ENCODE data around the gene DUOXA2.
"Not testable (repeated sequence)": the region's sequence is repeated elsewhere in the genome, so short reads cannot be mapped to it uniquely, and the experiment has no call there.

DUOXA2 gene

DNA sequence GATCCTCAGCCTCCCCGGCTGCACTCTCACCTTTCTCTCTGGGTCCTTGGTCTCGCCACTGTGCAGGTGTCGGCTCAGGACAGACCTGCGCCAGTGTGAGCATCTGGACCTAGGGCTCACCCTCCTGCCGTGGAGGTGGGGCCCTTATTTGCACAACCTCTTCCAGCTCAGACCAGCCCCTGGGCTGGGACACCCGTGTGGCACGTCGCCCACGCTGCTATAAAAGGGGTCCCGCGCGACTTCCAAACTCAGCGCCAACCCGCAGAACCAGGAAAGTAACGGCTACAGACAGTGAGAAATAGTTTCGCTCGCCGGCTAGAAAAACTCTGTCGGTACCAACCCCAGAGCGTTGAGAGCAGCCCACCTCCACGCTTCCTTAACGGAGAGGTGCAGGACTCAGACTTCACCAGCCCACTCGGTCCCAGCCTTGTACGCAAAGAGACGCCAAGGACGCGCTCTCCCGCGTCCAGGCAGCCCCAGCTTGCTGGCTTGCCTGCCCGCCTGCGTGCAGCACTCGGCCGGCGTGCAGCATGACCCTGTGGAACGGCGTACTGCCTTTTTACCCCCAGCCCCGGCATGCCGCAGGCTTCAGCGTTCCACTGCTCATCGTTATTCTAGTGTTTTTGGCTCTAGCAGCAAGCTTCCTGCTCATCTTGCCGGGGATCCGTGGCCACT lies at the start of gene DUOXA2, which contains the start of gene DUOX2:
Gene DUOXA2, plus strand, starts transcription at position 251 of the 675 bp plus-strand sequence. Its CDS starts 280 bp downstream, at position 531.
Gene DUOX2, minus strand, starts transcription at position 97 of the 675 bp plus-strand sequence. CDS start 761 bp downstream, outside the sequence.
- no peak for DNase-seq

DNA sequence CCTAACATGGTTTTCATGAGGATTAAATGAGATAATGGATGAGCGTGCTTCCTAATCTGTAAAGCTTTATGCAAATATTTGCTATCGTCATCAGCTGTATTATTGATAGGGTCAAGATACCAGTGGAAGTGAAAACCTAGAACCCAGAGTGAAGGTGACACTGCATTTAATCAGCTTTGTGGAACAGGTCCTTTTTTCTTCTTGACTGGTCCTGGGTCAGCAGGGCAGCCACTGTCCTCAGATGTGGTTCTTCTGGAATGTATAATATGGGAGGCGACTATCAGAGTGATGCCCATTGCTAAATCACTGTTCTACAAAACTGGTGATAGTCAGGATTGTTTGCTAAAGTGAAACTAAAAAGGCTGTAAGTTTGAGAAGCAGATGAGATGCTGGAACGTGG lies 49.7 kb upstream of the DUOXA2 start:
- no peak for DNase-seq

DNA sequence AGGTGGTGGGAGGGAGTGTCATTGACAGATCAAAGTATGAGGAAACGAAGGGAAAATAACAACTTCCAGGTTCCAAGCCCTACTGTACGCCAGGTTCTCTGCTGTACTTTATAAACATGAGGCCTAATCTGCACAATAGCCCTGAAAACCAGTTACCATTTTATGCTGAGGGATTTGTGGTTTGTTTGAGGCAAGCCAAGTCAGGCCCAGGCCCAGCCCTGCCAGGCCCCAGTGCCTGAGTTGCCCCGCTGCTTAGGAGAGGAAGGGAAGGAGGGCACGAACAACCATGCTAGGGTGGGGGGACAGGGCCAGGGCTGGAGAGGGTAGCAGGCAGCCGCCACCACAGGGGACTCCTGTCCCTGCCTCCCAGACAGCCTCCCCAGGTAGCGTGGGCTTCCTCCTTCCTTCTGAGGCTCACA lies 44.2 kb upstream of the DUOXA2 start:
- not testable (repeated sequence) for DNase-seq

- not testable (repeated sequence) for DNase-seq
Observed at GRCh38 chr15:45073602-45074001, 40.5 kb upstream of the DUOXA2 start.

GRCh38 chr15:45075440-45076320 lies 38.4 kb upstream of the DUOXA2 start:
- DNase-seq = not testable (repeated sequence)

DNA sequence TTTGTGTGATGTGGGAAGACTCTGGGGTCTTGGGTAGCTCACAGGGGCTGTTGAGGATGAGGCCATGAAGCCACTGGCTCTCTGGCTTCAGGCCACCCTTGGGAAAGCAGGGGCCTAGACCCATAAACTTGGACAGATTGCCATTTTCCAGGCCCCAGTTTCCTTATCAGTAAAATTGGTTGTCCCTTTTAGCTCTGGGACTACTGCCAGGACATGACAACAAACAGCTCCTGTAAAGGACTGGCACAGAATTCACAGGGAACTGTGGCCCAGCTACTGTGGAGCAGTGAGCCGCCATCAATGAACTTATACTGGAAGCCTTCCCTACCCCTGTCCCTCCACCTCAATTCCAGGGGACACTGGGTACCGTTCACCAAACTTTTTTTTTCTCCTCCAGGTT lies 36.7 kb upstream of the DUOXA2 start:
- not testable (repeated sequence) for DNase-seq

DNA sequence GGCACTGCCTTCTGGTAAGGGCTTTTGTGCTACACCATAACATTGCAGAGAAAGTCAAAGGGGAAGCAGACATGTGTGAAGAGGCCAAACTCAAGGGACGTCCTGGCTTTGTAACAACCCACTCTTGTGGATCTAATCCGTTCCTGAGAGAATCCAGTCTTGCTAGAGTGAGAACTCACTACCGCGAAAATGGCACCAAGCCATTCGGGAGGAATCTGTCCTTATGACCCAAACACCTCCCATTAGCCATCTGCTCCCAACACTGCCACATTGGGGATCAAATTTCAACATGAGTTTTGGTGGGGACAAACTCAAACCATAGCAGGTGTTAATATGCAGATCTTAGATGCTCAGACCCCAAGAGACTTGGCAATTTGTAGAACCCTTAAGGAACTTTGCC lies 34.9 kb upstream of the DUOXA2 start:
- not testable (repeated sequence) for DNase-seq

DNA sequence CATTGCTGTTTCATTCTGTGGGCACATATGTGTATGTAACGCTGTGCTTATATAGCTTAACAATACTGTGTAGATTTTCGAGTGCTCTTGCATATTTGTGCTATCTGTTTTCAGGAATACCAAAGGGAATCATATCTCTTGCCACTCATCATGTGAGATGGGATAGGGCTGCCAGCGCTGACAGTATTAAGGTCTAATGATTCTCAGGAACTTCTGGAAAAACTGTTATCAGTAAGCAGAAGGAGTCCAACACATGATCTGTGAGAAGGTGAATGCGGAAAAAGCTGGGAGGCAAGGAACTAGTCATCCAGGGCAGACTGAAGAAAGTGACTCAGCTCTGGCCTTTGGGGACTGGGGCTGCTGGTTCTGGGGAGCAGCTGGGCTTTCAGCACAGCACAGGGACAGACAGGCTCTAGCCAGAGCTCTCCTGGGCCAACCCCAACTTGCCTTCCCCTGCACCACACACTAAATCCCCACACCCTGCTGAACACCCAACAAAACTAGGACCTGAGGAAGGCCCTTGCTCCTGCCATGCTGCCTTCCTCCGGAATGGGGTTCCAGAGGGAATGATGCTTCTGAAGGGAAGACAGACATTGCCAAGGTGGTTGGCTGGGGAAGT lies 34.4 kb upstream of the DUOXA2 start:
- DNase-seq = not testable (repeated sequence)

GRCh38 chr15:45080593-45080992 lies 33.5 kb upstream of the DUOXA2 start:
- DNase-seq = not testable (repeated sequence)

- not testable (repeated sequence) for DNase-seq
Observed at GRCh38 chr15:45082412-45082811, 31.7 kb upstream of the DUOXA2 start.

DNA sequence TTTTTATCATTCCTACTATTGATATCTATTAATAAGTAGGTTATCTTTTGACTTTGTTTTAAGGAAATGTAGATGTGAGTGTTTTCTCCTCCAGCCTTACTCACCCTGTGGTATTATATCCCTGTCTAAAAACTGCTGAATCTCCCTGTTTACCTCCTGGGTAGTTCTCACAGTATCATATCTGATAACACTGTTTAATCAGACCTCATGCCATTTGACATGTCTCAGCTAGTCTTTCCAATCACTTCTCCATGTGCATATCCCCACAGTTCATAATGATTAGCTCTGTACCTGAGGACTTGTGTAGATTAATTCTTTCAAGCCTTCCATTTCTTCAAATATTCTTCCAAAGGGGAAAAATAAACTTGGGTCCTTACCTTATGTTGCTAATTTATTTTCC lies 30.9 kb upstream of the DUOXA2 start:
- no peak for DNase-seq

GRCh38 chr15:45084163-45084562 lies 30.0 kb upstream of the DUOXA2 start:
- no peak for DNase-seq

- DNase-seq = no peak
Observed at GRCh38 chr15:45087513-45087912, 26.6 kb upstream of the DUOXA2 start.

DNA sequence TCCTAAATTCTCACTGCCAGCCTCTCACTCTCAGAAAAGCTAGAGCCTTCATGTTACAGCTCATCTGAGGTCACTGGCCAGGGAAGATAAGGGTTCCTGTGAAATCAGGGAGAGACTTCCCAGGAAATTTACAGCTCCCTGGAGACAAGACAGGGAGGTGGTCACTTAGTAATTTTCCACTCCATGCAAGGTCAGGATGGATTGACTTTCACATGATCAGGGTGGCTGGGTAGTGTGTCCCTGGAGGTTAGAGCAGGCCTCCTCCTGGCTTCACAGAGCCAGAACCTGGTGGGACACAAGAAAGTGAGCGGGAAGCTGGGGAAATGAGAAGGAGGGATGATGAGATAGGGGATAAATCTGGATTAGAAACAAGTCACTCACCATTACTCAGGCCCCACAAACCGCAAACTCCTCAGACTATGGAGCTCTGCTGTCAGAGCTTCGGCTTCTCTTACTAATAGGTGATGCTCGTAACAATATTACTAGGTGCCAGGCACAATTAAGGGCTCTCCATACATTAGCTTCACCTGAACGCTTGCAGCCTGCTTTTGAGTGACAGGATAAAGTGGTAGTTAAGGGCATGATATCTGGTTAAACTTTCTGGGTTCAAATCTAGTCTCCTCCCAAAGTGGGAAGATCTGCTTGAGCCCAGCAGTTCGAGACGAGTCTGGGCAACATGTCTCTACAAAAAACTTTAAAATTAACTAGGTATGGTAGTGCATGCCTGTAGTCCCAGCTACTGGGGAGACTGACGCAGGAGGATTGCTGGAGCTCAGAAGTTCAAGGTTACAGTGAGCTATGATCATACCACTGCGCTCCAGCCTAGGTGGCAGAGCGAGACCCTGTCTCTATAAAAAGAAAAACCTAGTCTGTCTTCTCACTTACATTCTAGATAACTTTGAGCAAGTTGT lies 25.1 kb upstream of the DUOXA2 start:
- DNase-seq = no peak

DNA sequence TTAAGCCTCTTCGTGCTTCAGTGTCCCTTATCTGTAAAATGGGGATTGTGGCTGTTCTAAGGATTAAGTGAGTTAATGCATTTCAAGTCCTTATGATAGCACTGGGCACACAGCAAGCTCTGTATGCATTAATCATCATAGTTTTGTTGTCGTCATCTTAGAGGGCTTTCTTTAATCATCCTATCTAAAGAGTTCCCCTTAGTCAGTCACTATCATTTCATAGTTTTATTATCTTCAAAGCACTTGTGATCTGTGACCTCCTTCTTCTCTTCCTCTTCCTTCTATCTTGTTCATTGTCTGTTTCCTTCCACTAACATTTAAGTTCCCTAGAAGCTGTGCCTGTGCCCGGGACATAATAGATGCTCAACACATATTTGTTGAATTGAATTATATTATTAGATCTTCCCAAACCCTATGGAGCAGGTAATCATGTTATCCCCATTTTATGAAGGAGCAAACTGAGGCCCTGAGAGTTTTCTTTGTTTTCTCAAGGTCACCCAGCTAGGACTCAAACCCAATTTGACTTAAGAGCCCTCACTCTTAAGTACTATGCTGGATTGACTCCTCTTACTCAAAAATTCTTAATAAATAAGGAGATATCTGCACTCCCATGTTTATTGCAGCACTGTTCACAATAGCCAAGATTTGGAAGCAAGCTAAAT lies 24.3 kb upstream of the DUOXA2 start:
- DNase-seq = no peak

- no peak for DNase-seq
Observed at GRCh38 chr15:45091161-45091560, 23.0 kb upstream of the DUOXA2 start.

- no peak for DNase-seq
Observed at GRCh38 chr15:45091576-45091975, 22.6 kb upstream of the DUOXA2 start.

DNA sequence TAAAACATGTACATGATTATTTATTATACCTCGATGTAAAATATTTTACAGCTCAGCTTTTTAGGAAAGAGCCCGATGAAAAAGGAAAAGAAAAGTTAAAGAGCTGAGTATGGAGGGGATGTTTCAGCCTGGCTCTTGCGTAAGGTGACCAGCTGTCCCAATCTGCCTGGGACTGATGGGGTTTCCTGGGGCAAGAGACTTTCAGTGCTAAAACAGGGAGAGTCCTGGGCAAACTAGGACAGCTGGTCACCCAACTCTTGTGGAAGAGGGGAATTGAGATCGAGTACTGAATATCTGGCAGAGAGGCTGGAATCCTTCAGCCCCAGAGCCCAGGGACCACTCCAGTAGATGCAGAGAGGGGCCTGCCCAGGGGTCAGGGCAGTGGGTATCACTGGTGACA lies 21.1 kb upstream of the DUOXA2 start:
- DNase-seq = no peak

- DNase-seq = no peak
Observed at GRCh38 chr15:45093622-45094357, 20.3 kb upstream of the DUOXA2 start.

GRCh38 chr15:45094358-45094730 lies 19.8 kb upstream of the DUOXA2 start:
- no peak for DNase-seq

DNA sequence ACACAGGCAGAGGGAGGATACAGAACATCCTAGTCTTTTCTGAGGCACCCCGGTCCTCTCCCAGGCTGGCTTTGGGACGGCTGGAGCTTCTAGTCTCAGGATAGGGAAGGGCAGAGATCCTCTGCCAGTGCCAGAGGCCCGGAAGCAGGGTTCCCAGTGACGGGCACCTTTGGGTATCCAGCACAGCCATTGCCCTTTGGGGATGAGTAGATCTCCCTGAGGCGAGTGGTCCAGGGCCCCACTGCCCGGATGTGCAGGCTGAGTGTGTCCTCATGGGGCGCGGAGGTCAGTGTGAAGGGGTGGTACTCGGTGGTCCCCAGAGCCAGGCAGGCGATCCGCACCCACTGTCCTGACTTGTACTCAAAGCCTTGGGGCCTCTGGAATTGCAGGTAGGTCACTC lies 18.5 kb upstream of the DUOXA2 start:
- no peak for DNase-seq
